CD14-positive monocyte (primary cell): ENCODE data around the gene ZBTB39. TPM values are rescaled to one million over a fixed set of nuclear protein-coding genes. Genes with fewer than 3 reads are reported as not detected.

Source experiments
- DNase-seq, 3 donors: peaks; one replicate each; pipeline ENCODE4 v3.0.0-alpha.2; 2011 to 2022
- H2AFZ ChIP-seq: 2 replicates; pipeline ENCODE4 v1.6.0; 2012; ENCODE audit warnings: mild to moderate bottlenecking, low read depth, low read length, inconsistent platforms; ENCODE audit not compliant: insufficient read depth, poor library complexity, severe bottlenecking
- H3K27ac ChIP-seq, 2 donors: 1 replicate in 1 of 2; 2 replicates in 1 of 2; pipeline ENCODE4 v1.5.1; 2012 to 2013; ENCODE audit warnings: low read length in 2 of 2, control low read depth in 1 of 2, inconsistent platforms in 1 of 2, low read depth in 1 of 2, mild to moderate bottlenecking in 1 of 2
- H3K27me3 ChIP-seq, 2 donors: one replicate each; pipeline versions ENCODE4 v1.6.0 to v1.6.1; 2011 to 2013; ENCODE audit warnings: low read length in 2 of 2; ENCODE audit not compliant: control insufficient read depth in 2 of 2, insufficient read depth in 2 of 2
- H3K36me3 ChIP-seq, 2 donors: replicated peaks in 1 of 2; 1 replicate in 1 of 2; 2 replicates in 1 of 2; pipeline versions ENCODE4 v1.5.1 to v1.6.1; 2012 to 2013; ENCODE audit warnings: low read length in 2 of 2, control low read depth in 1 of 2, inconsistent platforms in 1 of 2, mild to moderate bottlenecking in 1 of 2; ENCODE audit not compliant: insufficient read depth in 2 of 2, control insufficient read depth in 1 of 2
- H3K4me1 ChIP-seq, 2 donors: 1 replicate in 1 of 2; 2 replicates in 1 of 2; pipeline versions ENCODE4 v1.5.1 to v1.6.1; 2012 to 2013; ENCODE audit warnings: low read length in 2 of 2, control low read depth in 1 of 2, inconsistent platforms in 1 of 2, mild to moderate bottlenecking in 1 of 2, moderate library complexity in 1 of 2; ENCODE audit not compliant: insufficient read depth in 2 of 2, control insufficient read depth in 1 of 2
- H3K4me2 ChIP-seq: replicated peaks from 2 replicates; pipeline ENCODE3; 2012; ENCODE audit warnings: low read length, moderate library complexity, mild to moderate bottlenecking; ENCODE audit not compliant: poor library complexity, severe bottlenecking; ENCODE audit errors: extremely low read depth
- H3K4me3 ChIP-seq, 3 experiments: fragments of 200-600 bp in 1 of 3; sonication (generic) in 1 of 3; replicated peaks in 1 of 3; 1 replicate in 2 of 3; 2 replicates in 1 of 3; pipeline ENCODE4 v1.5.1; 2011 to 2013; ENCODE audit warnings: low read length in 3 of 3, mild to moderate bottlenecking in 3 of 3, control low read depth in 2 of 3, low read depth in 2 of 3, inconsistent platforms in 1 of 3, moderate library complexity in 1 of 3
- H3K79me2 ChIP-seq: 2 replicates; pipeline ENCODE4 v1.6.0; 2012; ENCODE audit warnings: mild to moderate bottlenecking, control low read depth, inconsistent platforms, low read length, moderate library complexity; ENCODE audit not compliant: insufficient read depth
- H3K9ac ChIP-seq: 2 replicates; pipeline ENCODE4 v1.6.0; 2017; ENCODE audit warnings: low read length, mild to moderate bottlenecking; ENCODE audit not compliant: insufficient read depth, poor library complexity, severe bottlenecking
- H3K9me3 ChIP-seq, 2 donors: replicated peaks in 1 of 2; 1 replicate in 1 of 2; 2 replicates in 1 of 2; pipeline versions ENCODE4 v1.5.1 to v1.6.1; 2012 to 2013; ENCODE audit warnings: low read length in 2 of 2, control low read depth in 1 of 2; ENCODE audit not compliant: control insufficient read depth in 1 of 2, insufficient read depth in 1 of 2
- H4K20me1 ChIP-seq: 2 replicates; pipeline ENCODE4 v1.6.0; 2012; ENCODE audit warnings: mild to moderate bottlenecking, low read length, control low read depth, moderate library complexity; ENCODE audit not compliant: insufficient read depth
- H3K27ac Mint-ChIP-seq, 7 donors: one replicate each; pipeline ENCODE4 v1.8.0; 2020; ENCODE audit warnings: mild to moderate bottlenecking in 7 of 7, mixed read lengths in 7 of 7, moderate library complexity in 6 of 7, inconsistent platforms in 2 of 7
- H3K27me3 Mint-ChIP-seq, 3 donors: one replicate each; pipeline ENCODE4 v1.8.0; 2021 to 2022; ENCODE audit warnings: low read depth in 3 of 3, mild to moderate bottlenecking in 3 of 3, mixed read lengths in 3 of 3, moderate library complexity in 3 of 3, inconsistent platforms in 1 of 3
- H3K36me3 Mint-ChIP-seq, 2 donors: one replicate each; pipeline ENCODE4 v1.8.0; 2020; ENCODE audit warnings: mixed read lengths in 2 of 2, inconsistent platforms in 1 of 2, mild to moderate bottlenecking in 1 of 2
- H3K4me1 Mint-ChIP-seq: one replicate; pipeline ENCODE4 v1.8.0; 2020; ENCODE audit warnings: mild to moderate bottlenecking, mixed read lengths
- H3K4me3 Mint-ChIP-seq, 2 donors: one replicate each; pipeline ENCODE4 v1.8.0; 2020; ENCODE audit warnings: mild to moderate bottlenecking in 2 of 2, mixed read lengths in 2 of 2, moderate library complexity in 1 of 2
- H3K9me3 Mint-ChIP-seq, 7 donors: one replicate each; pipeline ENCODE4 v1.8.0; 2020 to 2022; ENCODE audit warnings: mixed read lengths in 7 of 7, mild to moderate bottlenecking in 6 of 7, moderate library complexity in 6 of 7, inconsistent platforms in 2 of 7
- WGBS: methylation state at CpG from one replicate; pipeline ENCODE4 v1.1.5; 2013; ENCODE audit warnings: missing lambda C conversion rate; ENCODE audit not compliant: insufficient coverage; 5-methylcytosine and 5-hydroxymethylcytosine counted together
- intact Hi-C, 2 donors: fragments of 100-400 bp; cut with micrococcal nuclease; formaldehyde crosslinking; loops; one replicate each; pipeline versions ENCODE4 v1.15.0 to v1.15.1; 2023
- polyA plus RNA-seq, 3 donors: library from polyadenylated mRNA; depleted of rRNA in 1 of 3; unstranded in 2 of 3; stranded (reverse) in 1 of 3; fragments of 300-500 nt in 2 of 3; fragments of >200 nt in 1 of 3; fragmentation: Illumina TruSeq in 2 of 3; gene quantifications; 1 replicate in 2 of 3; 2 replicates in 1 of 3; pipeline ENCODE4 v1.2.3, GENCODE V29; 2012 to 2021
- TF ChIP-seq, protein P1 (sequence below): fragments of 200-600 bp; IDR thresholded peaks from one replicate; pipeline ENCODE4 v1.8.0; 2022; ENCODE audit warnings: antibody characterized with exemption, mild to moderate bottlenecking

The ZBTB39 gene
- polyA plus RNA-seq, 3 donors: 0.65 to 3.7 (median 1.2) TPM

DNA sequence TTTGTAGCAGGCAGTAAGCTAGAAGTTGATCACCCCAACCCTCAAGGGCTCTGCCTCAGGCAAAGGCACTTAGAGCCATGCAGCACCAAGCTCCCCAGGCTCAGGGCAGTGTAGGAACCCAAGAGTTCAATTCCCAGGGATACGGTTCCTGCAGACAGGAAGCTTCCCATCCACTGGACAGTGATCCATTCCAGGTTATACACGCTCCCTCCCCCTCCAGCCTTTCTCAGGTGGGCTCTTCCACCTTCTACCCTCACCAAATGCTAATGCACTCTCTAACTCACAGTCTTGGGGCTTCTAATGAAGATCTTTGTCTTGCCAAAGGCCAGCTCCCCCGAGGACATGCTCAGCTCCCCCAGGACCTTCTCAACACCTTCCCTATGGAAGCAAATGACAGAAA lies 30.9 kb upstream of the ZBTB39 start:
- H3K36me3 ChIP-seq: no peaks in the 10 kb centered on the region
- TF ChIP-seq, protein P1, sequence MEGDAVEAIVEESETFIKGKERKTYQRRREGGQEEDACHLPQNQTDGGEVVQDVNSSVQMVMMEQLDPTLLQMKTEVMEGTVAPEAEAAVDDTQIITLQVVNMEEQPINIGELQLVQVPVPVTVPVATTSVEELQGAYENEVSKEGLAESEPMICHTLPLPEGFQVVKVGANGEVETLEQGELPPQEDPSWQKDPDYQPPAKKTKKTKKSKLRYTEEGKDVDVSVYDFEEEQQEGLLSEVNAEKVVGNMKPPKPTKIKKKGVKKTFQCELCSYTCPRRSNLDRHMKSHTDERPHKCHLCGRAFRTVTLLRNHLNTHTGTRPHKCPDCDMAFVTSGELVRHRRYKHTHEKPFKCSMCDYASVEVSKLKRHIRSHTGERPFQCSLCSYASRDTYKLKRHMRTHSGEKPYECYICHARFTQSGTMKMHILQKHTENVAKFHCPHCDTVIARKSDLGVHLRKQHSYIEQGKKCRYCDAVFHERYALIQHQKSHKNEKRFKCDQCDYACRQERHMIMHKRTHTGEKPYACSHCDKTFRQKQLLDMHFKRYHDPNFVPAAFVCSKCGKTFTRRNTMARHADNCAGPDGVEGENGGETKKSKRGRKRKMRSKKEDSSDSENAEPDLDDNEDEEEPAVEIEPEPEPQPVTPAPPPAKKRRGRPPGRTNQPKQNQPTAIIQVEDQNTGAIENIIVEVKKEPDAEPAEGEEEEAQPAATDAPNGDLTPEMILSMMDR: no peak
- no peak overlapping the region for H3K9ac ChIP-seq
- no peak overlapping the region for H2AFZ ChIP-seq
- H3K9me3 ChIP-seq: no peaks in the 10 kb centered on the region
- H3K27me3 ChIP-seq: no peaks in the 10 kb centered on the region
- Mint-ChIP-seq H3K27ac (no peak overlapping the region), H3K36me3 (peaks cover 0 to 3% of the 10 kb centered on the region in 2 donors), H3K9me3 (no peaks in the 10 kb centered on the region), H3K4me3 (no peak overlapping the region), H3K27me3 (peaks cover 2 to 7% (median 5%) of the 10 kb centered on the region in 3 donors), H3K4me1 (peaks cover 9% of the 10 kb centered on the region)
- WGBS: 91% methylated on average over 3 of the region's 3 CpGs
- H4K20me1 ChIP-seq: no peaks in the 10 kb centered on the region
- H3K79me2 ChIP-seq: no peaks in the 10 kb centered on the region
- no peak overlapping the region for H3K27ac ChIP-seq
- no peak for DNase-seq
- H3K4me1 ChIP-seq: peaks cover 9 to 10% of the 10 kb centered on the region in 2 donors
- no peak overlapping the region for H3K4me2 ChIP-seq
- H3K4me3 ChIP-seq: no peak overlapping the region
- intact Hi-C loops: no loop called here

DNA sequence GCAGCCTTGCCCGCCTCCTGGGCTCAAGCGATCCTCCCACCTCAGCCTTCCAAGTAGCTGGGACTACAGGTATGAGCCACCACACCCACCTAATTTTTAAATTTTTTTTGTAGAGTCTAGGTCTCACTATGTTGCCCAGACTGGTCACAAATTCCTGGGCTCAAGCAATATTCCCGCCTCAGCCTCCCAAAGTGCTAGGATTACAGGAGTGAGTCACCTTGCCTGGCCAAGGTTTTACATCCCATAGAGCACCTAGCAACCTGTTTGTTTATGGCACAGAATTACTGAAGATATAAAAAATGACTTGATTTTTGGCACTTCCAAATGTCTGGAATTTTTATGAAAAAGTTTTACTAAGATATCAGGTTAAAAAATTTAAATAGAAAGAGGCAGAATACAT lies 27.1 kb upstream of the ZBTB39 start:
- Histone ChIP-seq H3K9ac (no peak overlapping the region), H2AFZ (no peak overlapping the region), H3K36me3 (no peaks in the 10 kb centered on the region), H3K27me3 (no peaks in the 10 kb centered on the region), H3K27ac (no peak overlapping the region), H3K4me2 (no peak overlapping the region), H3K79me2 (no peaks in the 10 kb centered on the region), H3K4me1 (peaks cover 11% of the 10 kb centered on the region in 2 donors), H3K9me3 (no peaks in the 10 kb centered on the region), H4K20me1 (no peaks in the 10 kb centered on the region), H3K4me3 (no peak overlapping the region)
- Mint-ChIP-seq H3K4me1 (peaks cover 11% of the 10 kb centered on the region), H3K27ac (no peak overlapping the region), H3K27me3 (peaks cover 0 to 7% (median 5%) of the 10 kb centered on the region in 3 donors), H3K36me3 (no peaks in the 10 kb centered on the region), H3K9me3 (no peaks in the 10 kb centered on the region), H3K4me3 (no peak overlapping the region)
- DNase-seq: no peak
- TF ChIP-seq, protein P1: no peak
- 100% methylated on average over 2 of the region's 3 CpGs for WGBS
- intact Hi-C loops: no loop called here
